ENCODE results near the gene NAB1.

NAB1 gene

GRCh38 chr2:190717764-190718651, 69.1 kb downstream of the NAB1 start:
- no peak for DNase-seq (ENCODE audit: insufficient read length, low spot score)
- TF ChIP-seq, protein P1, sequence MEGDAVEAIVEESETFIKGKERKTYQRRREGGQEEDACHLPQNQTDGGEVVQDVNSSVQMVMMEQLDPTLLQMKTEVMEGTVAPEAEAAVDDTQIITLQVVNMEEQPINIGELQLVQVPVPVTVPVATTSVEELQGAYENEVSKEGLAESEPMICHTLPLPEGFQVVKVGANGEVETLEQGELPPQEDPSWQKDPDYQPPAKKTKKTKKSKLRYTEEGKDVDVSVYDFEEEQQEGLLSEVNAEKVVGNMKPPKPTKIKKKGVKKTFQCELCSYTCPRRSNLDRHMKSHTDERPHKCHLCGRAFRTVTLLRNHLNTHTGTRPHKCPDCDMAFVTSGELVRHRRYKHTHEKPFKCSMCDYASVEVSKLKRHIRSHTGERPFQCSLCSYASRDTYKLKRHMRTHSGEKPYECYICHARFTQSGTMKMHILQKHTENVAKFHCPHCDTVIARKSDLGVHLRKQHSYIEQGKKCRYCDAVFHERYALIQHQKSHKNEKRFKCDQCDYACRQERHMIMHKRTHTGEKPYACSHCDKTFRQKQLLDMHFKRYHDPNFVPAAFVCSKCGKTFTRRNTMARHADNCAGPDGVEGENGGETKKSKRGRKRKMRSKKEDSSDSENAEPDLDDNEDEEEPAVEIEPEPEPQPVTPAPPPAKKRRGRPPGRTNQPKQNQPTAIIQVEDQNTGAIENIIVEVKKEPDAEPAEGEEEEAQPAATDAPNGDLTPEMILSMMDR (IDR thresholded peaks at IDR 0.05; ENCODE audit: insufficient read depth, missing control alignments), result no peak
- no peak for FAIRE-seq

- TF ChIP-seq, protein P1 (IDR thresholded peaks at IDR 0.05; ENCODE audit: insufficient read depth, missing control alignments), result no peak
- no peak for DNase-seq (ENCODE audit: insufficient read length, low spot score)
- FAIRE-seq, result no peak
These were observed 70.0 kb downstream of the NAB1 start for GRCh38 chr2:190718652-190719526.

DNA sequence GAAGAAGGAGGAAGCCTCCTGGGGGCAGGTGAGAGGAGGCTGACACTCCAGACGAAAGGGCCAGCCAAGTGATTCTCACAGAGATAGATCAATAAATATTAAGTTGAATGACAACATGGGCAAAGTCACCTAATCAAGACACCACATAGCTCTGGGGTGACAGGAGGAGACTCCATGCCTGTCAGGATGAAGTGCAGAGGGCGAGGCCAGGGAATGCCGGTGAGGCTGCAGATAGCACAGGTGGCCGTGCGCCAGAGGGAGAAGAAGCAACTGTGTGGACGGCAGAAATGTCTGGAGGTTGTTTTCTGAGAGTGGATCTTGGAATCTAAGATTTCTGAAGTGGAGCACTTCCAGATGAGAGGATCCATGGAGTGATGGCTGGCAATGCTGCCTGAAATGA, 71.4 kb downstream of the NAB1 start:
- no peak for FAIRE-seq
- no peak for DNase-seq (ENCODE audit: insufficient read length, low spot score)
- TF ChIP-seq, protein P1 (IDR thresholded peaks at IDR 0.05; ENCODE audit: insufficient read depth, missing control alignments), result no peak

DNA sequence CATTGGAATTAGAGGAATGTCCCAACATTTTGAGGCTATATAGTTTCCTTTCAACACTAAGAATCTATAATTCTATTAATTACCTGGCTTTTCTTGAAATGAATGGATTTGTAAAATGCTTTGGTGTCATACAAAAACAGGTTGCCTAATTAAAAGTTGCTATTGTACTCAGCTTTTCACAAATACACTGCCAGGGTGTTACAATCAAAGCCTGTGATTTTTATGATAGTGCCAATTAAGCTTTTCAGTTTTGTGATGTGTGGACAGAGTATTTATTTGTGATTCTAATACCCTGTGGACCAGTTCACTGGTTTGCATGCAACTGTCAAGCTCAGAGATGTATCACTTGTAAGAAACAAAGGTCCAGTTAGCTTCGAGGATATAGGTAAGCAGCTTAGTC, 71.8 kb downstream of the NAB1 start:
- FAIRE-seq (no peak), DNase-seq (ENCODE audit: insufficient read length, low spot score) (no peak)
- TF ChIP-seq, protein P1 (IDR thresholded peaks at IDR 0.05; ENCODE audit: insufficient read depth, missing control alignments), result no peak

DNA sequence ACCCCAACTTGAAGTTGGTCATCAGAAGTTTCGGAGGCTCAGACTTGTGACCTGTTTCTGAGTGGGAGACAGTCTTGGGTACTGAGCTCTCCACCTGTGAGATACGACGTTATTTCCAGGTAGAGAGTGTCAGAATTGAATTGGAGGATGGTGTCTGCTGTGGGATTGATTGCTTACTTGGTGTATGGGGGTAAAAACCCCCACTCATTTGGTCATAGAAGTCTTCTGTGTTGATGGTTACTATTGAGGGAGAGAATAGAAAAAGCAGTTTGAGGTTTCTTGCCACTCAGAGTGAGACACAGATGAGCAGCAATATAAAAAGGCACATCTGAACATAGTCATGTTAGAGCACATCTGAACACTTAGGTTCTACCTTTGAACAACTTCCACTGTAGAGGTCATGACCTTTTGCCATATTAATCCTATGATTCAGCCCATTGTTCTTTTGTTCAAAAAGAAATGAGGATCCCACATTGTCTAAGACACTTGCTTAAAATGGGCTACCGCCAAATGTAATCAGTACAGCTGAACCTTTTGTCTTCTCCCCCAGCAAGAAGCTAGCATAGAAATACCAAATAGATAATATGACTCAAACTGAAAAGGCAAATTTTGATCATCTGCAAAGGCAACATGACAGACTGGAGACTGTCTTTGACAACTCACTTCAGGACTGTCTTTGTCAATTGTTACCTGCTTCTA, 73.3 kb downstream of the NAB1 start:
- TF ChIP-seq, protein P1 (IDR thresholded peaks at IDR 0.05; ENCODE audit: insufficient read depth, missing control alignments), result no peak
- FAIRE-seq (no peak), DNase-seq (ENCODE audit: insufficient read length, low spot score) (no peak)

GRCh38 chr2:190722835-190723234, 74.0 kb downstream of the NAB1 start:
- TF ChIP-seq, protein P1 (IDR thresholded peaks at IDR 0.05; ENCODE audit: insufficient read depth, missing control alignments), result no peak
- no peak for FAIRE-seq

More at GRCh38 chr2:190722835-190723234, 74.0 kb downstream of the NAB1 start:
- DNase-seq (ENCODE audit: insufficient read length, low spot score), result no peak

Data from D721Med (cell line).